H1 (cell line): ENCODE results near the gene LAYN. TPM values are rescaled to one million over a fixed set of nuclear protein-coding genes. Genes with fewer than 3 reads are reported as not detected.

ENCODE experiments used
- CTCF ChIA-PET: fragments of 300-600 bp; sonication (Branson Sonifier 250); formaldehyde crosslinking; loops from one replicate; lab custom pipeline; 2021; ENCODE audit not compliant: partially characterized antibody; lab: Charles Lee
- POLR2A ChIA-PET: fragments of 300-600 bp; sonication (Branson Sonifier 250); formaldehyde crosslinking; loops from one replicate; lab custom pipeline; 2021; ENCODE audit warnings: inconsistent platforms; ENCODE audit not compliant: partially characterized antibody; lab: Charles Lee
- DNase-seq, 2 experiments: peaks; one replicate each; pipeline versions ENCODE4 v3.0.0 to v3.0.0-alpha.2; 2010 to 2022; ENCODE audit warnings: low spot score in 2 of 2, low read depth in 1 of 2, mixed read lengths in 1 of 2
- FAIRE-seq: peaks from 2 replicates; lab custom pipeline; 2011; peaks lifted over from hg19 to GRCh38; lab: Jason Lieb, UNC
- H2AFZ ChIP-seq: 2 replicates; pipeline ENCODE4 v1.8.1; 2012; ENCODE audit warnings: low read length, inconsistent platforms
- H2AK5ac ChIP-seq: 2 replicates; pipeline ENCODE4 v1.6.1; 2013; ENCODE audit warnings: low read depth, low read length
- H2BK120ac ChIP-seq: replicated peaks from 2 replicates; pipeline ENCODE3; 2013; ENCODE audit warnings: low read depth, low read length, inconsistent platforms
- H2BK12ac ChIP-seq: 2 replicates; pipeline ENCODE4 v1.6.1; 2013; ENCODE audit warnings: low read depth, low read length
- H2BK15ac ChIP-seq: 2 replicates; pipeline ENCODE4 v1.6.1; 2013; ENCODE audit warnings: low read length
- H2BK20ac ChIP-seq: 2 replicates; pipeline ENCODE4 v1.6.1; 2013; ENCODE audit warnings: low read length
- H2BK5ac ChIP-seq: 2 replicates; pipeline ENCODE4 v1.6.1; 2013; ENCODE audit warnings: low read depth, low read length
- H3K14ac ChIP-seq: 2 replicates; pipeline ENCODE4 v1.6.1; 2013; ENCODE audit warnings: inconsistent platforms; ENCODE audit not compliant: insufficient read length
- H3K18ac ChIP-seq: 2 replicates; pipeline ENCODE4 v1.6.1; 2013; ENCODE audit warnings: low read length; ENCODE audit errors: extremely low read depth
- H3K23ac ChIP-seq: 2 replicates; pipeline ENCODE4 v1.6.1; 2013; ENCODE audit warnings: inconsistent platforms; ENCODE audit not compliant: insufficient read length
- H3K23me2 ChIP-seq: 2 replicates; pipeline ENCODE4 v1.6.1; 2013; ENCODE audit warnings: low read depth, low read length
- H3K27ac ChIP-seq: 2 replicates; pipeline ENCODE4 v1.6.1; 2011; ENCODE audit warnings: low read depth, low read length, inconsistent platforms
- H3K27me3 ChIP-seq, 4 experiments: replicated peaks in 1 of 4; 1 replicate in 1 of 4; 2 replicates in 3 of 4; pipeline versions ENCODE4 v1.6.1 to v1.8.1; 2011 to 2013; ENCODE audit warnings: low read length in 3 of 4, mild to moderate bottlenecking in 3 of 4, inconsistent platforms in 2 of 4, mixed read lengths in 2 of 4, moderate library complexity in 1 of 4; ENCODE audit not compliant: control insufficient read depth in 3 of 4, insufficient read depth in 3 of 4; ENCODE audit errors: extremely low read depth in 1 of 4
- H3K36me3 ChIP-seq, 4 experiments: 2 replicates each; pipeline versions ENCODE4 v1.6.1 to v1.8.1; 2011 to 2013; ENCODE audit warnings: mild to moderate bottlenecking in 4 of 4, low read length in 3 of 4, moderate library complexity in 2 of 4, control low read depth in 1 of 4, inconsistent platforms in 1 of 4; ENCODE audit not compliant: insufficient read depth in 4 of 4, control insufficient read depth in 2 of 4
- H3K4ac ChIP-seq: replicated peaks from 2 replicates; pipeline ENCODE3; 2013; ENCODE audit warnings: low read length, low read depth, mixed read lengths, inconsistent platforms; ENCODE audit not compliant: insufficient read length
- H3K4me1 ChIP-seq, 4 experiments: replicated peaks in 1 of 4; 1 replicate in 1 of 4; 2 replicates in 3 of 4; pipeline versions ENCODE4 v1.6.1 to v1.8.1; 2011 to 2013; ENCODE audit warnings: low read length in 3 of 4, inconsistent platforms in 2 of 4, mixed read lengths in 1 of 4; ENCODE audit not compliant: insufficient read depth in 4 of 4, control insufficient read depth in 3 of 4
- H3K4me2 ChIP-seq, 2 experiments: 2 replicates each; pipeline versions ENCODE4 v1.6.1 to v1.8.1; 2011 to 2013; ENCODE audit warnings: low read depth in 2 of 2, low read length in 2 of 2, control low read depth in 1 of 2, inconsistent platforms in 1 of 2, mild to moderate bottlenecking in 1 of 2; ENCODE audit not compliant: insufficient read depth in 1 of 2
- H3K4me3 ChIP-seq, 4 experiments: fragments of 200-600, 300-600 bp in 1 of 4; sonication (generic), shearing (Covaris generic), sonication (Bioruptor Twin) in 1 of 4; 2 replicates each; pipeline versions ENCODE4 v1.5.1 to v1.8.1; 2011 to 2016; ENCODE audit warnings: low read length in 4 of 4, low read depth in 3 of 4, control low read depth in 2 of 4, inconsistent platforms in 2 of 4, mild to moderate bottlenecking in 2 of 4, mixed read lengths in 1 of 4, moderate library complexity in 1 of 4; ENCODE audit not compliant: insufficient read depth in 2 of 4; ENCODE audit errors: extremely low read depth in 1 of 4
- H3K56ac ChIP-seq: replicated peaks from 2 replicates; pipeline ENCODE3; 2013; ENCODE audit warnings: low read depth, mild to moderate bottlenecking, mixed read lengths, low read length, inconsistent platforms; ENCODE audit not compliant: insufficient read length
- H3K79me1 ChIP-seq: 2 replicates; pipeline ENCODE4 v1.6.1; 2013; ENCODE audit warnings: low read depth, low read length, control low read depth
- H3K79me2 ChIP-seq, 2 experiments: 2 replicates each; pipeline versions ENCODE4 v1.6.1 to v1.8.1; 2012 to 2013; ENCODE audit warnings: low read length in 2 of 2, mild to moderate bottlenecking in 2 of 2, inconsistent platforms in 1 of 2; ENCODE audit not compliant: insufficient read depth in 2 of 2, control insufficient read depth in 1 of 2
- H3K9ac ChIP-seq, 4 experiments: replicated peaks in 1 of 4; 1 replicate in 1 of 4; 2 replicates in 3 of 4; pipeline versions ENCODE4 v1.6.1 to v1.8.1; 2011 to 2013; ENCODE audit warnings: low read depth in 3 of 4, low read length in 3 of 4, control low read depth in 2 of 4, mild to moderate bottlenecking in 2 of 4, moderate library complexity in 2 of 4, inconsistent platforms in 1 of 4; ENCODE audit errors: extremely low read depth in 1 of 4
- H3K9me3 ChIP-seq, 2 experiments: 2 replicates each; pipeline versions ENCODE4 v1.6.1 to v1.8.1; 2012 to 2013; ENCODE audit warnings: mild to moderate bottlenecking in 2 of 2, moderate library complexity in 2 of 2, control low read depth in 1 of 2, inconsistent platforms in 1 of 2, low read depth in 1 of 2, low read length in 1 of 2, mixed read lengths in 1 of 2; ENCODE audit not compliant: insufficient read depth in 2 of 2
- H4K20me1 ChIP-seq, 2 experiments: replicated peaks in 1 of 2; 2 replicates each; pipeline versions ENCODE3 to v1.8.1; 2011 to 2013; ENCODE audit warnings: inconsistent platforms in 2 of 2, low read length in 2 of 2, mild to moderate bottlenecking in 1 of 2; ENCODE audit not compliant: insufficient read depth in 2 of 2, control insufficient read depth in 1 of 2
- H4K5ac ChIP-seq: 2 replicates; pipeline ENCODE4 v1.6.1; 2013; ENCODE audit warnings: low read length, low read depth, mixed read lengths, inconsistent platforms; ENCODE audit not compliant: insufficient read length
- H4K8ac ChIP-seq: 2 replicates; pipeline ENCODE4 v1.8.0; 2013; ENCODE audit warnings: mild to moderate bottlenecking, moderate library complexity, low read length, inconsistent platforms; ENCODE audit not compliant: insufficient read depth; ENCODE audit errors: extremely low read depth
- H4K91ac ChIP-seq: replicated peaks from 2 replicates; pipeline ENCODE3; 2013; ENCODE audit warnings: low read length, mixed read lengths, inconsistent platforms; ENCODE audit not compliant: insufficient read length
- BACH1 ChIP-seq: IDR thresholded peaks from 2 replicates; pipeline ENCODE4 v1.6.1; 2012; ENCODE audit warnings: low read length, improper control_type of control experiment
- CBX8 ChIP-seq: fragments of 300-800, 300-1000 bp; sonication (generic); IDR thresholded peaks from 2 replicates; pipeline ENCODE4 v1.7.1; 2016; ENCODE audit warnings: low read depth, low read length, borderline replicate concordance
- CREB1 ChIP-seq: IDR thresholded peaks from 2 replicates; pipeline ENCODE4 v1.6.1; 2012; ENCODE audit warnings: inconsistent platforms
- EZH2 ChIP-seq: fragments of 200-600 bp; sonication (generic); IDR thresholded peaks from 2 replicates; pipeline ENCODE4 v1.7.1; 2012; ENCODE audit warnings: low read depth, mild to moderate bottlenecking, moderate library complexity, low read length, inconsistent platforms; ENCODE audit not compliant: severe bottlenecking
- KDM4A ChIP-seq: IDR thresholded peaks from one replicate; pipeline ENCODE4 v1.7.1; 2012; ENCODE audit warnings: low read depth, mild to moderate bottlenecking, moderate library complexity, low read length, inconsistent platforms; ENCODE audit not compliant: severe bottlenecking
- MAX ChIP-seq: IDR thresholded peaks from 2 replicates; pipeline ENCODE4 v1.6.1; 2012; ENCODE audit warnings: inconsistent platforms
- PHF8 ChIP-seq: fragments of 200-600 bp; sonication (generic); conservative IDR thresholded peaks from 2 replicates; pipeline ENCODE4 v1.7.1; 2012; ENCODE audit warnings: low read depth, mild to moderate bottlenecking, inconsistent platforms, low read length, moderate library complexity
- RFX5 ChIP-seq: IDR thresholded peaks from 2 replicates; pipeline ENCODE4 v1.6.1; 2011; ENCODE audit warnings: low read depth, low read length, improper control_type of control experiment, borderline replicate concordance
- SAP30 ChIP-seq: fragments of 300-600 bp; sonication (generic); IDR thresholded peaks from 2 replicates; pipeline ENCODE4 v1.7.1; 2012; ENCODE audit warnings: low read length, moderate library complexity, mild to moderate bottlenecking, inconsistent platforms; ENCODE audit not compliant: insufficient read depth, insufficient replicate concordance
- SIX5 ChIP-seq: IDR thresholded peaks from 2 replicates; pipeline ENCODE4 v1.6.1; 2011; ENCODE audit warnings: mild to moderate bottlenecking, low read depth, low read length
- TCF12 ChIP-seq: IDR thresholded peaks from 2 replicates; pipeline ENCODE4 v1.6.1; 2011; ENCODE audit warnings: low read depth, mild to moderate bottlenecking, low read length
- WGBS, 2 experiments: shearing (Covaris generic) in 1 of 2; methylation state at CpG; one replicate each; pipeline versions ENCODE4 v1.1.6 to v1.1.7; 2013 to 2015; ENCODE audit warnings: low lambda C conversion rate in 2 of 2, mixed read lengths in 2 of 2, inconsistent platforms in 1 of 2, low coverage in 1 of 2, missing lambda C conversion rate in 1 of 2; ENCODE audit not compliant: insufficient replicate concordance in 2 of 2, insufficient coverage in 1 of 2, insufficient read length in 1 of 2; ENCODE audit errors: extremely low coverage in 1 of 2, missing lambda C conversion rate in 1 of 2; 5-methylcytosine and 5-hydroxymethylcytosine counted together
- polyA plus RNA-seq, 7 experiments: library from polyadenylated mRNA; depleted of rRNA in 3 of 7; stranded (reverse) in 5 of 7; unstranded in 2 of 7; fragments of >200 nt in 5 of 7; fragments of 200-250 nt in 2 of 7; gene quantifications; 1 replicate in 5 of 7; 2 replicates in 1 of 7; 4 replicates in 1 of 7; pipeline versions ENCODE4 v1.2.1 to v1.2.3, GENCODE V29; 2011 to 2013; ENCODE audit warnings: missing spikeins in 2 of 7, mixed read lengths in 2 of 7
- total RNA-seq: library from RNA; stranded (reverse); fragmentation: NEBNext Ultra II Directional; extraction: Animal tissue kit (Norgen Biotek cat#: 25700); gene quantifications from 2 replicates; pipeline ENCODE4 v1.2.1, GENCODE V29; 2021
- TF ChIP-seq, protein P1 (sequence below): IDR thresholded peaks from 2 replicates; pipeline ENCODE4 v1.6.1; 2012; ENCODE audit warnings: low read length, inconsistent platforms

The LAYN gene
- total and polyA plus RNA-seq, 2 of the 8 experiments (the other 6 are each of a cell fraction or from before 2014, with no cell fraction given) = 4.2 to 9.3 TPM

DNA sequence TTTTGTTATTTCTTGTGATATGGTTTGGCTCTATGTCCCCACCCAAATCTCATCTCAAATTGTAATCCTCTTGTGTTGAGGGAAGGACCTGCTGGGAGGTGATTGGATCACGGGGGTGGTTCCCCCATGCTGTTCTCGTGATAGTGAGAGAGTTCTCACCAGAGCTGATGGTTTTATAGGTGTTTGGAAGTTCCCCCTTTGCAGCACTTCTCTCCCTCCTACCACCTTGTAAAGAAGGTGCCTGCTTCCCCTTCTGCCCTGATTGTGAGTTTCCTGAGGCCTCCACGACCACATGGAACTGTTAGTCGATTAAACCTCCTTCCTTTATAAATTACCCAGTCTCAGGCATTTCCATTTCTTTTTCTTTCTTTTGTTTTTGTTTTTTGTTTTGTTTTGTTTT, 37.3 kb downstream of the LAYN start:
- no peaks in the 10 kb centered on the region for H3K36me3 ChIP-seq
- no peak overlapping the region for H2BK5ac ChIP-seq
- no peak for TF ChIP-seq KDM4A
- TF ChIP-seq EZH2 = no peak
- TF ChIP-seq SAP30 = no peak
- TF ChIP-seq MAX = no peak
- TF ChIP-seq PHF8 = no peak
- TF ChIP-seq, protein P1, sequence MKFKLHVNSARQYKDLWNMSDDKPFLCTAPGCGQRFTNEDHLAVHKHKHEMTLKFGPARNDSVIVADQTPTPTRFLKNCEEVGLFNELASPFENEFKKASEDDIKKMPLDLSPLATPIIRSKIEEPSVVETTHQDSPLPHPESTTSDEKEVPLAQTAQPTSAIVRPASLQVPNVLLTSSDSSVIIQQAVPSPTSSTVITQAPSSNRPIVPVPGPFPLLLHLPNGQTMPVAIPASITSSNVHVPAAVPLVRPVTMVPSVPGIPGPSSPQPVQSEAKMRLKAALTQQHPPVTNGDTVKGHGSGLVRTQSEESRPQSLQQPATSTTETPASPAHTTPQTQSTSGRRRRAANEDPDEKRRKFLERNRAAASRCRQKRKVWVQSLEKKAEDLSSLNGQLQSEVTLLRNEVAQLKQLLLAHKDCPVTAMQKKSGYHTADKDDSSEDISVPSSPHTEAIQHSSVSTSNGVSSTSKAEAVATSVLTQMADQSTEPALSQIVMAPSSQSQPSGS = no peak
- TF ChIP-seq CBX8 = no peak
- TF ChIP-seq SIX5 = no peak
- TF ChIP-seq BACH1 = no peak
- TF ChIP-seq CREB1 = no peak
- TF ChIP-seq RFX5 = no peak
- TF ChIP-seq TCF12 = no peak
- no peak overlapping the region for H3K4me2 ChIP-seq
- H2AK5ac ChIP-seq = no peak overlapping the region
- no peak overlapping the region for H3K56ac ChIP-seq
- H3K9ac ChIP-seq = no peak overlapping the region
- H4K8ac ChIP-seq = no peak overlapping the region
- no peak overlapping the region for H2BK15ac ChIP-seq
- no peak overlapping the region for H4K91ac ChIP-seq
- no peak for DNase-seq
- ChIA-PET POLR2A (no interaction called here), CTCF (interaction anchor here (0.7 to 1.7 kb wide), 3 partner anchors 9 to 155 kb away, joined by 4 to 5 read pairs (median 4); no protein-coding TSS in a partner anchor)
- no peak overlapping the region for H2BK120ac ChIP-seq
- H3K79me1 ChIP-seq = no peaks in the 10 kb centered on the region
- H3K4ac ChIP-seq = no peak overlapping the region
- no peak overlapping the region for H3K4me3 ChIP-seq
- no peak overlapping the region for H2BK12ac ChIP-seq
- no peaks in the 10 kb centered on the region for H3K27me3 ChIP-seq
- H3K9me3 ChIP-seq = no peaks in the 10 kb centered on the region
- no peaks in the 10 kb centered on the region for H3K79me2 ChIP-seq
- no peak overlapping the region for H2BK20ac ChIP-seq
- H4K5ac ChIP-seq = no peak overlapping the region
- H3K27ac ChIP-seq = no peak overlapping the region
- H3K4me1 ChIP-seq = no peaks in the 10 kb centered on the region
- 81% methylated on average over 4 of the region's 4 CpGs; no CpG with 5 or more reads in 1 of the 2 experiments for WGBS, 2 experiments
- no peak for FAIRE-seq
- H4K20me1 ChIP-seq = no peaks in the 10 kb centered on the region
- H3K18ac ChIP-seq = no peak overlapping the region
- no peak overlapping the region for H3K14ac ChIP-seq
- no peaks in the 10 kb centered on the region for H3K23me2 ChIP-seq
- no peak overlapping the region for H3K23ac ChIP-seq
- H2AFZ ChIP-seq = no peak overlapping the region
